Measurements from ENCODE around the gene C1QTNF6. TPM values are rescaled to one million over a fixed set of nuclear protein-coding genes. Genes with fewer than 3 reads are reported as not detected.
A peak's percentile ranks its signal among the peaks of the same experiment; 100 is the strongest.

C1QTNF6 gene
- total RNA-seq, 2 donors from 2014 or later = 13.8 to 14.5 TPM

DNA sequence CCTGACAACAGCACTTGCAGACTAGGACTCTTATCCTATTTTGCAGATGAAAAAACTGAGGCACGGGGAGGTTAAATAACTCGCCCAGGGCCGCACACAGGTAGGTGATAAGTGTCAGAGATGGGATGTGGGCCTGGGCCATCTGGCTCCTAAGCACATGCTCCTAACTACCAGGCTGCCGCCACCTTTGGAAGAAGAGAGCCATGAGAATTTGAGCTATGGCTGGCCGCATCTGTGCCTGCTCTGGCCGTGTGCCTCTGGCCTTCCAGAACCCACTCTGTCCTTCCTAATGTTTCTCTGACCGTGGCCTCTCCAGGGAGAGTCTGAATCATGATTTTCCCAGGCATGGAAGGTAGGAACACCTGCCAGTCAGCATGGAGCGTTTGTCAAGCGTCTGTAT is 23.0 kb downstream of the C1QTNF6 start:
- peaks cover 7 to 8% of the 10 kb centered on the region in 2 donors for H3K36me3 Mint-ChIP-seq
- no peak for DNase-seq (ENCODE audit: low spot score in 2 of 2)
- peaks cover 0 to 5% of the 10 kb centered on the region in 2 donors for H3K9me3 Mint-ChIP-seq
- H3K27ac Mint-ChIP-seq = peak overlapping the region in 1 of 2 donors; percentile 93
- no peak for ATAC-seq

- Mint-ChIP-seq H3K9me3 (peaks cover 0 to 5% of the 10 kb centered on the region in 2 donors), H3K27ac (peak overlapping the region; percentile 86 to 93), H3K36me3 (peaks cover 7 to 8% of the 10 kb centered on the region in 2 donors)
- ATAC-seq (no peak), DNase-seq (ENCODE audit: low spot score in 2 of 2) (no peak)
Measured at GRCh38 chr22:37164505-37164887, 23.6 kb downstream of the C1QTNF6 start.

DNA sequence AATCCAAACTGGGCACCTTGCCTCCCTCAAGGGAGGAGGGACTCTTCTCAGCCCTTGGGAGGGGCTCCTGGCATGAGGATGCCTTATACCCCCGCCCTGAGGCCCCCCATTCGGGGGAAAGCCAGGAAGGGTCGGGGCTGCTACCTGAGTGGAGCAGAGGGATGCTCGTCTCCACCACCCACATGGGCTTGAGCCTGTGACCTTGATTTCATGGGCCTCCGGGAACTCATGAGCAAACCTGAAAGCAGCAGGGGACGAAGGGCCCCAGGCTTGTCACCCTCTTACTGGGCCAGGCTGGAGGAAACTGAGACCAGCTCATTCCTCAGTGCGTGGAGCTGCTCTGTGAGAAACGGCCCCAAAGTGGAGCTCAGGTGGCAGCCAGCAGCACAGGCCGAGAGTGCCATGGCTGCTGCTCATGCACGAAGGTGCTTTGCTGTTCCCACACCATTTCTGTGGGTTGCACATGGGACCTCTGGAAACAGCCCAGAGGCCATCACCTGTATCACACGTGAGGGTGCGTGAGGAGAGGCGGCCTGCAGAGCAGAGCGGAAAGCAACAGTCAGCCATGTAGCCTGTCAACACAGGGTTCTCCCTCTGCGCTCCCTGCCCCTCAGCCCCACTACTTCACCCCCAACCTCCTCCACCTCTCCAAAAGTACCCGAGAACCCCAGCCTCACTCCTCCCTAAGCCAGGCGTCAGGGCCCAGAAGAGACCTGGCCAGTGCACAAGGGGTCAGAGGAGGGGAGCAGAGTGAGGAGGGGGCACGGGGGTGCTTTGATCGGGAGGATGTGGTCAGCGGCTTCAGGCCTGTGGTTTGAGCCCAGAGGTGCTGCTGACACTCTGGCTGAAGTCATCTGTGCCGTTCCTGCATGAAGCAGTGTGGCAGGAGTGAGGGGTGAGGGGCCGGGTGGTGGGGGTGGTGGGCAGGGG is 24.2 kb downstream of the C1QTNF6 start:
- DNase-seq (ENCODE audit: low spot score in 2 of 2) (peak; percentile 75 to 83), ATAC-seq (peak; percentile 56 to 71)
- Mint-ChIP-seq H3K27ac (peak overlapping the region; percentile 86 to 93), H3K9me3 (peaks cover 0 to 5% of the 10 kb centered on the region in 2 donors), H3K36me3 (peaks cover 7 to 8% of the 10 kb centered on the region in 2 donors)

GRCh38 chr22:37163096-37163489 is 25.0 kb downstream of the C1QTNF6 start:
- Mint-ChIP-seq H3K27ac (peak overlapping the region; percentile 86 to 93), H3K9me3 (peaks cover 0 to 5% of the 10 kb centered on the region in 2 donors), H3K36me3 (peaks cover 7 to 8% of the 10 kb centered on the region in 2 donors)
- ATAC-seq (no peak), DNase-seq (ENCODE audit: low spot score in 2 of 2) (no peak)

GRCh38 chr22:37162221-37163095 is 25.6 kb downstream of the C1QTNF6 start:
- peak overlapping the region; percentile 86 to 93 for H3K27ac Mint-ChIP-seq
- peak; percentile 73 to 79 for ATAC-seq
- peak; percentile 76 to 90 for DNase-seq (ENCODE audit: low spot score in 2 of 2)
- H3K36me3 Mint-ChIP-seq = peaks cover 7 to 8% of the 10 kb centered on the region in 2 donors
- H3K9me3 Mint-ChIP-seq = peaks cover 0 to 5% of the 10 kb centered on the region in 2 donors

DNA sequence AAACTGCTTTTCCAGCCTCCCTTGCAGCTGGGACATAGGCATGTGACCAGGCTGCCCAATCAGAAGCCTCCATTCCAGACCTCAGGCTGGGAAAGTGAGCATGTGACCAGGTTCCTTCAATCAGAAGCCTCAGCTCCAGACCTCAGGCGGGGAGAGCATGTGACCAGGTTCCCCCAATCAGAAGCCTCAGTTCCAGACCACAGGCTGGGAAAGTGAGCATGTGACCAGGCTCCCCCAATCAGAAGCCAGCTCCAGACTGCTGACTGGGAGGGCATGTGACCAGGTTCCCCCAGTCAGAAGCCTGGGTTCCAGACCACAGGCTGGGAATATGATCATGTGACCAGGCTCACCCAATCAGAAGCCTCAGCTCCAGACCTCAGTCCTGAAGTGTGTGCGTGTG is 26.6 kb downstream of the C1QTNF6 start:
- H3K27ac Mint-ChIP-seq = peak overlapping the region; percentile 86 to 93
- DNase-seq (ENCODE audit: low spot score in 2 of 2) = peak in 1 of 2 donors; percentile 36
- H3K9me3 Mint-ChIP-seq = peaks cover 0 to 5% of the 10 kb centered on the region in 2 donors
- H3K36me3 Mint-ChIP-seq = peaks cover 7 to 8% of the 10 kb centered on the region in 2 donors
- no peak for ATAC-seq

DNA sequence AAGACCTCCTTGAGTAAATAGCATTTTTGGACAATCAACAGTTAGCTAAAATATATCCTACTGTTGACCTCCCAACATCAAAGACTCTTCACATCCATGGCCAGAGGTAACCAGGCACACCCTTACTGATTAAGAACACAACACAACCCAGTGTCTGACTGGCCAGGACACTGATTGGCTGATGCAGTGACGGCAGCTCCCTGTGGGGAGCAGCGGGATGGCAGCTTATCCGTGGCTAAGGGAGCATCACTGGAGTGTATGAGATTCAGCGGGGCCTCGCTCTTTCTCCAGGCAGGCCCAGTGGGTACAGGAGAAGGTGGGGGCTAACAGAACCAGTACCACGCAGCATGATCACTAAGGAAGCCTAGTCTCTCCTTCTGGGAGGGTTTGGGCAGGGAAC is 28.0 kb downstream of the C1QTNF6 start:
- peak overlapping the region in 1 of 2 donors; percentile 52 for H3K27ac Mint-ChIP-seq
- no peak for DNase-seq (ENCODE audit: low spot score in 2 of 2)
- H3K9me3 Mint-ChIP-seq = peaks cover 0 to 5% of the 10 kb centered on the region in 2 donors
- no peak for ATAC-seq
- H3K36me3 Mint-ChIP-seq = peaks cover 7 to 13% of the 10 kb centered on the region in 2 donors

- DNase-seq (ENCODE audit: low spot score in 2 of 2) (no peak), ATAC-seq (no peak)
- H3K36me3 Mint-ChIP-seq = peaks cover 7 to 19% of the 10 kb centered on the region in 2 donors
- H3K9me3 Mint-ChIP-seq = peaks cover 0 to 5% of the 10 kb centered on the region in 2 donors
- H3K27ac Mint-ChIP-seq = no peak overlapping the region
Measured at GRCh38 chr22:37158963-37159290, 29.1 kb downstream of the C1QTNF6 start.

DNA sequence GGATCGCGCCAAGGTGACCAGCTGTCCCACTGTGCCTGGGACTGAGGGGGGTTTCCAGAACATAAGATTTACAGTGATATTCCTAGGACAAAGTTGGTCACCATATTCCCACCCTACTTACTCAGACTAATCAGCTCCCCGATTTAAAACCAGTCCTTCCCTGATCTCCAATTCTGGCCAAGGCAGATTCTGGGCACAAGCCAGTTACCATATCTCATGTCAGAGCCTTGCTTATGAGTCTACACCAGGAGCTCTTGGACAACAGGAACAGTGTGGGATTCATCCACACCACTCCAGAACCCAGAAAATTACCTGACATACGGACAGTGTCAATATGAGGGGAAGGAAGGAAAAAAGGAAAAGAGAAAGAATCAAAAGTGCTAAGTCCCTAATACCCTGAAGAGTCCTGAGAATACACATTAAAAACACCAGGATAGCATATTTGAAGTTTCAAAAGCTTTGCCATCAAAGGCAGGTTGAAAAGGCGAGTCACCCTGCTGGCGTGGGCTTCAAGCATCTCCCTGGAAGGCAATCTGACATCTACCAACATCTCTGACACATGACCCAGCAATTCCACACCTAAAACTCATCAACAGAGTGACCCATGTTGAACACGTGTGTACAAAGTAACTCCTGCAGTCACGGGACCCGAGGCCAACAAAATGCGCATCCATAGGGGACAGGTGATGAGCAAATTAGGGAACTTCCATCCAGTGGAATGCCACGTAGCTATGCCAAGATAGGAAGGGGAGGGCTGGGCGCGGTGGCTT is 30.3 kb downstream of the C1QTNF6 start:
- H3K36me3 Mint-ChIP-seq = peaks cover 7 to 19% of the 10 kb centered on the region in 2 donors
- DNase-seq (ENCODE audit: low spot score in 2 of 2) (no peak), ATAC-seq (no peak)
- H3K27ac Mint-ChIP-seq = peak overlapping the region in 1 of 2 donors; percentile 16
- H3K9me3 Mint-ChIP-seq = peaks cover 0 to 5% of the 10 kb centered on the region in 2 donors

GRCh38 chr22:37156686-37157435 is 31.2 kb downstream of the C1QTNF6 start:
- no peak overlapping the region for H3K27ac Mint-ChIP-seq
- no peak for DNase-seq (ENCODE audit: low spot score in 2 of 2)
- ATAC-seq = no peak
- H3K36me3 Mint-ChIP-seq = peaks cover 7 to 19% of the 10 kb centered on the region in 2 donors
- peaks cover 0 to 5% of the 10 kb centered on the region in 2 donors for H3K9me3 Mint-ChIP-seq

GRCh38 chr22:37155971-37156370 is 32.1 kb downstream of the C1QTNF6 start:
- Mint-ChIP-seq H3K27ac (peak overlapping the region in 1 of 2 donors; percentile 70), H3K36me3 (peaks cover 0 to 22% of the 10 kb centered on the region in 2 donors), H3K9me3 (peaks cover 0 to 2% of the 10 kb centered on the region in 2 donors)
- DNase-seq (ENCODE audit: low spot score in 2 of 2) (no peak), ATAC-seq (no peak)

DNA sequence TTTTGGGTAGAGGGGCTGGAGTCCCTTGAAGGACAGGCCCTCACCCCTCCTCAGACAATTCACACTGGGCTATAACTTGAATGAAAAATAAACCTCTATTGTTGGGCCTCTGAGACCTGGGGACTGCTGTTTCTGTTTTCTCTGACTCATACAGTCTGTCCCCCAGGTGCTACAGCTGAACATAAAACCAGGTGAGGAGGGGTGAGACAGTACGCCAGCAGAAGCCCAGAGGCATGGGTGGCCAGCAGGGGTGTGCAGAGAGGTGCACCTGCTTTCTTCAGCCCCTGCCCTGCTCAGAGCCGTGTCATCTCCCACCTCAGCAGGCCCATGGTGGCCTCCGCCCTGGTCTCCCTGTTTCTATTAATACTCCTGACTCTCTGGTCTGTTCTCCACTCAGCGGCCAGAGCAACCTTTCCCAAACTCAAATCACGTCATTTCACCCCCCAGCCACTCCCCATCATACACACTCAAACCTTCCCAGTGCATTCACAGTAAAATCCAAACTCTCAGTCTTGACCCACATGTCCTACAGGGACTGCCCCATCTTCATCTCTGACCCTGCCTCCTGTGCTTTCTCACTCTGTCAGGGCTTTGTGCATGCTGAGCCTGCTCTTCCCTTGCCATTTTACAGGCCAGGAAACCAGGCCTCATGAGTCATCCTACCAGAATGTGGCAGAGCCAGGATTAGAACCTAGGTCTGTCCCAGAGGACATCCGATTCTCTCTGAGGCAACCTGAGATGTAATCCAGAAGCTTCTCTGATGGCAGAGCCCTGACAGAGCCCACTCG is 32.9 kb downstream of the C1QTNF6 start:
- peak; percentile 70 to 95 for ATAC-seq
- Mint-ChIP-seq H3K9me3 (peaks cover 0 to 7% of the 10 kb centered on the region in 2 donors), H3K27ac (peak overlapping the region; percentile 38 to 70), H3K36me3 (peaks cover 0 to 24% of the 10 kb centered on the region in 2 donors)
- peak in 1 of 2 donors; percentile 80 for DNase-seq (ENCODE audit: low spot score in 2 of 2)

GRCh38 chr22:37153901-37154300 is 34.1 kb downstream of the C1QTNF6 start:
- no peak for ATAC-seq
- no peak for DNase-seq (ENCODE audit: low spot score in 2 of 2)
- peaks cover 0 to 7% of the 10 kb centered on the region in 2 donors for H3K9me3 Mint-ChIP-seq
- H3K27ac Mint-ChIP-seq = no peak overlapping the region
- H3K36me3 Mint-ChIP-seq = peaks cover 3 to 32% of the 10 kb centered on the region in 2 donors

DNA sequence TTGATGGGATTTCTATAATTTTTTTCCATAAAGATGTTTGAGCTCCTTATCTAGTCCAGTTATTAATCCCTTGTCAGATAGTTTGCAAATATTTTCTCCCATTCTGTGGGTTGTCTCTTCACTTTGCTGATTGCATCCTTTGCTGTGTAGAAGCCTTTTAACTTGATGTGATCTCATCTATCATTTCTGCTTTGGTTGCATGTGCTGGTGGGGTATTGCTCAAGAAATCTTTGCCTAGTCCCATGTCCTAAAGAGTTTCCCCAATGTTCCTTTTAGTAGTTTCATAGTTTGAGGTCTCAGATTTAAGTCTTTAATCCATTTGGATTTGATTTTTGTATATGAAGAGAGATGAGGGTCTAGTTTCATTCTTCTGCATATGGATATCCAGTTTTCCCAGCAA is 36.6 kb downstream of the C1QTNF6 start:
- Mint-ChIP-seq H3K36me3 (peaks cover 28 to 57% of the 10 kb centered on the region in 2 donors), H3K9me3 (peaks cover 0 to 7% of the 10 kb centered on the region in 2 donors), H3K27ac (peak overlapping the region; percentile 7 to 92)
- DNase-seq (ENCODE audit: low spot score in 2 of 2) (no peak), ATAC-seq (no peak)

DNA sequence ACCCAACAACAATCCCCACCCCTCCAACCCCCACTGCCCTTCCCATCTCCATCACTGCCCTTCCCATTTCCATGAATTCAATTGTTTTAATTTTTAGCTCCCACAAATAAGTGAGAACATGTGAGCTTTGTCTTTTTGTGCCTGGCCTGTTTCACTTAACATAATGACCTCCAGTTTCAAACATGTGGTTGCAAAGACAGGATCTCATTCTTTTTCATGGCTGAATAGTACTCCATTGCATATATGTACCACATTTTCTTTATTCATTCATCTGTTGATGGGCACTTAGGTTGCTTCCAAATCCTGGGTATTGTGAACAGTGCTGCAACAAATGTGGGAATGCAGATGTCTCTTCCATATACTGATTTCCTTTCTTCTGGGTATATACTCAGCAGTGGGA is 37.3 kb downstream of the C1QTNF6 start:
- ATAC-seq = no peak
- H3K36me3 Mint-ChIP-seq = peaks cover 35 to 64% of the 10 kb centered on the region in 2 donors
- H3K27ac Mint-ChIP-seq = peak overlapping the region; percentile 92
- H3K9me3 Mint-ChIP-seq = peaks cover 0 to 7% of the 10 kb centered on the region in 2 donors
- DNase-seq (ENCODE audit: low spot score in 2 of 2) = no peak
